LoVo (cell line): ENCODE measurements around the gene FAM170B.

Experiments used
- DNase-seq: peaks from one replicate; pipeline ENCODE4 v3.0.0-alpha.2; 2016; ENCODE audit warnings: low spot score

Gene FAM170B

GRCh38 chr10:49103761-49104160, 30.1 kb downstream of the FAM170B start:
- no peak for DNase-seq

- DNase-seq: no peak
Observed at GRCh38 chr10:49099046-49099445, 34.8 kb downstream of the FAM170B start.

- no peak for DNase-seq
Observed at GRCh38 chr10:49096890-49097445, 36.9 kb downstream of the FAM170B start.

- DNase-seq: no peak
Observed at GRCh38 chr10:49094646-49095045, 39.2 kb downstream of the FAM170B start.

- DNase-seq: no peak
Observed at GRCh38 chr10:49093922-49094321, 39.9 kb downstream of the FAM170B start.

GRCh38 chr10:49092477-49092876, 41.3 kb downstream of the FAM170B start:
- DNase-seq: no peak

GRCh38 chr10:49091450-49092210, 42.2 kb downstream of the FAM170B start:
- no peak for DNase-seq

GRCh38 chr10:49090696-49091380, 43.0 kb downstream of the FAM170B start:
- DNase-seq: no peak

- DNase-seq: no peak
Observed at GRCh38 chr10:49090189-49090575, 43.6 kb downstream of the FAM170B start.

- DNase-seq: no peak
Observed at GRCh38 chr10:49089557-49090188, 44.1 kb downstream of the FAM170B start.

- no peak for DNase-seq
Observed at GRCh38 chr10:49089152-49089551, 44.7 kb downstream of the FAM170B start.

- DNase-seq: no peak
Observed at GRCh38 chr10:49086889-49087288, 46.9 kb downstream of the FAM170B start.

GRCh38 chr10:49083261-49083660, 50.6 kb downstream of the FAM170B start:
- DNase-seq: no peak

- no peak for DNase-seq
Observed at GRCh38 chr10:49082766-49083165, 51.1 kb downstream of the FAM170B start.

GRCh38 chr10:49081547-49082275, 52.1 kb downstream of the FAM170B start:
- DNase-seq: no peak
